Stimulated activated CD8-positive, alpha-beta memory T cell treated with anti-CD3 and anti-CD28 coated beads, Interleukin-15, amount 100 ng/mL, for 24 hours (primary cell): ENCODE measurements around the gene NAV3.

Experiments
- DNase-seq: peaks from one replicate; pipeline ENCODE4 v3.0.0-alpha.2; 2020; ENCODE audit warnings: low read depth

The NAV3 gene

GRCh38 chr12:77847060-77847541 is 16.4 kb downstream of the NAV3 start:
- DNase-seq: no peak

GRCh38 chr12:77847680-77848431 is 17.2 kb downstream of the NAV3 start:
- DNase-seq: no peak

GRCh38 chr12:77850129-77850528 is 19.4 kb downstream of the NAV3 start:
- no peak for DNase-seq

- no peak for DNase-seq
These were observed 20.0 kb downstream of the NAV3 start for GRCh38 chr12:77850698-77851097.

GRCh38 chr12:77855548-77855947 is 24.9 kb downstream of the NAV3 start:
- no peak for DNase-seq

- no peak for DNase-seq
These were observed 30.6 kb downstream of the NAV3 start for GRCh38 chr12:77861317-77861716.

GRCh38 chr12:77865178-77865577 is 34.5 kb downstream of the NAV3 start:
- no peak for DNase-seq

- no peak for DNase-seq
These were observed 48.2 kb downstream of the NAV3 start for GRCh38 chr12:77878901-77879300.

GRCh38 chr12:77882709-77883108 is 52.0 kb downstream of the NAV3 start:
- DNase-seq: no peak

GRCh38 chr12:77888611-77889010 is 57.9 kb downstream of the NAV3 start:
- DNase-seq: no peak

GRCh38 chr12:77891518-77892147 is 60.9 kb downstream of the NAV3 start:
- no peak for DNase-seq

- no peak for DNase-seq
These were observed 63.2 kb downstream of the NAV3 start for GRCh38 chr12:77893918-77894317.

- no peak for DNase-seq
These were observed 63.9 kb downstream of the NAV3 start for GRCh38 chr12:77894556-77894955.

- no peak for DNase-seq
These were observed 65.0 kb downstream of the NAV3 start for GRCh38 chr12:77895699-77896098.

GRCh38 chr12:77907936-77908335 is 77.2 kb downstream of the NAV3 start:
- DNase-seq: no peak

- no peak for DNase-seq
These were observed 83.4 kb downstream of the NAV3 start for GRCh38 chr12:77914081-77914488.

- DNase-seq: no peak
These were observed 84.4 kb downstream of the NAV3 start for GRCh38 chr12:77915071-77915600.

GRCh38 chr12:77916276-77916675 is 85.6 kb downstream of the NAV3 start:
- DNase-seq: no peak

GRCh38 chr12:77918046-77918445 is 87.4 kb downstream of the NAV3 start:
- no peak for DNase-seq

GRCh38 chr12:77919450-77919849 is 88.8 kb downstream of the NAV3 start:
- DNase-seq: no peak

GRCh38 chr12:77923882-77924281 is 93.2 kb downstream of the NAV3 start:
- no peak for DNase-seq

- no peak for DNase-seq
These were observed 94.0 kb downstream of the NAV3 start for GRCh38 chr12:77924703-77925102.

- no peak for DNase-seq
These were observed 94.9 kb downstream of the NAV3 start for GRCh38 chr12:77925536-77926108.
